DND-41 (cell line): ENCODE results near the gene ALDH1A1.

Experiments used
- ATAC-seq: fragments of 200-7000 bp; cut with Tn5 transposase; 3 replicates; pipeline ENCODE4 v1.9.1; 2021; ENCODE audit warnings: low read depth; ENCODE audit not compliant: insufficient read depth
- DNase-seq: peaks from one replicate; pipeline ENCODE4 v3.0.0-alpha.2; 2020
- H2AFZ ChIP-seq: 2 replicates; pipeline ENCODE4 v1.6.0; 2012; ENCODE audit warnings: low read depth, low read length
- H3K27ac ChIP-seq: 2 replicates; pipeline ENCODE4 v1.5.1; 2012; ENCODE audit warnings: low read length, inconsistent platforms
- H3K27me3 ChIP-seq: fragments of 200-600 bp; sonication (generic); 2 replicates; pipeline ENCODE4 v1.6.0; 2012; ENCODE audit warnings: low read length, mild to moderate bottlenecking, inconsistent platforms; ENCODE audit not compliant: insufficient read depth, poor library complexity
- H3K36me3 ChIP-seq: 2 replicates; pipeline ENCODE4 v1.5.1; 2012; ENCODE audit warnings: low read length, inconsistent platforms; ENCODE audit not compliant: insufficient read depth
- H3K4me1 ChIP-seq: 2 replicates; pipeline ENCODE4 v1.5.1; 2012; ENCODE audit warnings: mild to moderate bottlenecking, low read length; ENCODE audit not compliant: insufficient read depth
- H3K4me2 ChIP-seq: 2 replicates; pipeline ENCODE4 v1.6.0; 2012; ENCODE audit warnings: mild to moderate bottlenecking, moderate library complexity, low read length, inconsistent platforms; ENCODE audit not compliant: insufficient read depth
- H3K4me3 ChIP-seq, 2 experiments: fragments of 200-600 bp in 1 of 2; shearing (Covaris generic) in 1 of 2; 2 replicates each; pipeline ENCODE4 v1.5.1; 2012 to 2016; ENCODE audit warnings: inconsistent platforms in 2 of 2, low read length in 2 of 2, mild to moderate bottlenecking in 2 of 2, low read depth in 1 of 2, moderate library complexity in 1 of 2
- H3K79me2 ChIP-seq: 2 replicates; pipeline ENCODE4 v1.6.0; 2012; ENCODE audit warnings: low read length, inconsistent platforms; ENCODE audit not compliant: insufficient read depth
- H3K9ac ChIP-seq: 2 replicates; pipeline ENCODE4 v1.6.0; 2012; ENCODE audit warnings: low read depth, mild to moderate bottlenecking, inconsistent platforms, low read length, moderate library complexity
- H3K9me3 ChIP-seq: 2 replicates; pipeline ENCODE4 v1.5.1; 2012; ENCODE audit warnings: low read length, moderate library complexity, mild to moderate bottlenecking, inconsistent platforms; ENCODE audit not compliant: insufficient read depth, severe bottlenecking
- H4K20me1 ChIP-seq: 2 replicates; pipeline ENCODE4 v1.6.0; 2012; ENCODE audit warnings: low read length; ENCODE audit not compliant: insufficient read depth
- EZH2 ChIP-seq: IDR thresholded peaks from 3 replicates; pipeline ENCODE4 v1.6.1; 2012; ENCODE audit warnings: borderline replicate concordance, low read depth, mild to moderate bottlenecking, moderate library complexity, low read length, inconsistent platforms; ENCODE audit not compliant: severe bottlenecking
- TF ChIP-seq, protein P1 (sequence below): IDR thresholded peaks from 2 replicates; pipeline ENCODE4 v1.5.1; 2012; ENCODE audit warnings: borderline replicate concordance, low read length, moderate library complexity, mild to moderate bottlenecking; ENCODE audit not compliant: poor library complexity, severe bottlenecking; ENCODE audit errors: extremely low read depth

Gene ALDH1A1

DNA sequence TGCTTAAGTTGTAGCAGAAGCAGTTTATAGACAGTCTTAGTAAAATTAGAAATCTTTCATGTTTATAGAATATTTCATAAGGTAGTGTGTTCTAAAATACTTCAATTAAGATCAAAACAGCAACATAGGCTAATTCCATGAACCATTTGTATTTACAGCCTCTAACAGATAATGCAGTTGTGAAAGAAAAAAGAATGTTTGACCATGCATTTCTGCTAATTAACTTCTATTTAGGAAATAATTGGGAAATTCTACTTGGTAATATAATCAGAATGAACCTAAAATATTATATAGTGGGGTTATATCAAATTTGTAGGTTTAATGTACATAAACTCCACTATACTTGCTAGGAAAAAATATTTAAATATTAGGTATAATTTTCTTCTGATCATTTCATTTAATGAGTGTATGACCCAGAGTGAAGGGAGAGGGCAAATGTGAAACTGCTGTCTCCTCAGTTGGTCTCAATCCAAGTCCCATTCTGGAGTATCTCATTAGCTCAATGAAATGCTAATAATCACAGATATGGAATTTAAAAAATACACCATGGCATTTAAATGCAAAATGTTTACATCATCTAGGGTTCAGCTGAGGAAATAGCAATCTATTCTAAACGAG lies 34.9 kb downstream of the ALDH1A1 start:
- no peak overlapping the region for H3K27ac ChIP-seq
- no peaks in the 10 kb centered on the region for H4K20me1 ChIP-seq
- no peak overlapping the region for H3K4me3 ChIP-seq
- H3K9me3 ChIP-seq, result no peaks in the 10 kb centered on the region
- no peak for DNase-seq
- H3K79me2 ChIP-seq, result no peaks in the 10 kb centered on the region
- H2AFZ ChIP-seq, result no peak overlapping the region
- ATAC-seq, result no peak
- H3K36me3 ChIP-seq, result no peaks in the 10 kb centered on the region
- H3K4me1 ChIP-seq, result no peaks in the 10 kb centered on the region
- H3K27me3 ChIP-seq, result no peaks in the 10 kb centered on the region
- H3K4me2 ChIP-seq, result no peak overlapping the region
- no peak overlapping the region for H3K9ac ChIP-seq
- TF ChIP-seq, protein P1, sequence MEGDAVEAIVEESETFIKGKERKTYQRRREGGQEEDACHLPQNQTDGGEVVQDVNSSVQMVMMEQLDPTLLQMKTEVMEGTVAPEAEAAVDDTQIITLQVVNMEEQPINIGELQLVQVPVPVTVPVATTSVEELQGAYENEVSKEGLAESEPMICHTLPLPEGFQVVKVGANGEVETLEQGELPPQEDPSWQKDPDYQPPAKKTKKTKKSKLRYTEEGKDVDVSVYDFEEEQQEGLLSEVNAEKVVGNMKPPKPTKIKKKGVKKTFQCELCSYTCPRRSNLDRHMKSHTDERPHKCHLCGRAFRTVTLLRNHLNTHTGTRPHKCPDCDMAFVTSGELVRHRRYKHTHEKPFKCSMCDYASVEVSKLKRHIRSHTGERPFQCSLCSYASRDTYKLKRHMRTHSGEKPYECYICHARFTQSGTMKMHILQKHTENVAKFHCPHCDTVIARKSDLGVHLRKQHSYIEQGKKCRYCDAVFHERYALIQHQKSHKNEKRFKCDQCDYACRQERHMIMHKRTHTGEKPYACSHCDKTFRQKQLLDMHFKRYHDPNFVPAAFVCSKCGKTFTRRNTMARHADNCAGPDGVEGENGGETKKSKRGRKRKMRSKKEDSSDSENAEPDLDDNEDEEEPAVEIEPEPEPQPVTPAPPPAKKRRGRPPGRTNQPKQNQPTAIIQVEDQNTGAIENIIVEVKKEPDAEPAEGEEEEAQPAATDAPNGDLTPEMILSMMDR, result no peak

GRCh38 chr9:72915659-72916058 lies 37.2 kb downstream of the ALDH1A1 start:
- Histone ChIP-seq H3K4me1 (no peaks in the 10 kb centered on the region), H3K9me3 (no peaks in the 10 kb centered on the region), H3K9ac (no peak overlapping the region), H3K36me3 (no peaks in the 10 kb centered on the region), H3K4me2 (no peak overlapping the region), H3K79me2 (no peaks in the 10 kb centered on the region), H4K20me1 (no peaks in the 10 kb centered on the region), H3K4me3 (no peak overlapping the region), H3K27ac (no peak overlapping the region), H3K27me3 (peaks cover 5% of the 10 kb centered on the region), H2AFZ (no peak overlapping the region)
- TF ChIP-seq, protein P1, result no peak
- TF ChIP-seq EZH2, result no peak
- ATAC-seq (no peak), DNase-seq (no peak)

GRCh38 chr9:72914750-72915149 lies 38.1 kb downstream of the ALDH1A1 start:
- no peak overlapping the region for H2AFZ ChIP-seq
- TF ChIP-seq EZH2, result no peak
- TF ChIP-seq, protein P1, result no peak
- H3K27ac ChIP-seq, result no peak overlapping the region
- no peaks in the 10 kb centered on the region for H3K4me1 ChIP-seq
- no peaks in the 10 kb centered on the region for H3K79me2 ChIP-seq
- ATAC-seq, result no peak
- H3K36me3 ChIP-seq, result no peaks in the 10 kb centered on the region
- no peak overlapping the region for H3K9ac ChIP-seq
- H4K20me1 ChIP-seq, result no peaks in the 10 kb centered on the region
- H3K4me2 ChIP-seq, result no peak overlapping the region
- DNase-seq, result no peak
- H3K4me3 ChIP-seq, result no peak overlapping the region
- H3K27me3 ChIP-seq, result peaks cover 5% of the 10 kb centered on the region
- H3K9me3 ChIP-seq, result no peaks in the 10 kb centered on the region
